A549 (cell line): ENCODE results near the gene PTPRG. TPM values are rescaled to one million over a fixed set of nuclear protein-coding genes. Genes with fewer than 3 reads are reported as not detected.

Experiments used
- ATAC-seq, 2 experiments: fragments of 200-7000 bp in 1 of 2; fragments of >200 bp in 1 of 2; cut with Nextera tagmentation in 1 of 2; cut with Tn5 transposase in 1 of 2; 3 replicates each; pipeline versions ENCODE4 v1.8.0 to v1.9.1; 2018 to 2020; ENCODE audit warnings: mild to moderate bottlenecking in 1 of 2, moderate library complexity in 1 of 2
- CTCF ChIA-PET: fragments of 300-600 bp; sonication (Branson Sonifier 250); formaldehyde crosslinking; extraction: SDS; loops from one replicate; lab custom pipeline; 2021; ENCODE audit warnings: antibody characterized with exemption, inconsistent platforms; lab: Yijun Ruan, JAX
- POLR2A ChIA-PET: fragments of 350-600 bp; formaldehyde crosslinking; extraction: SDS; loops from one replicate; lab custom pipeline; 2021; ENCODE audit warnings: antibody characterized with exemption, inconsistent platforms; lab: Yijun Ruan, JAX
- DNase-seq, 2 experiments: peaks; one replicate each; pipeline versions ENCODE4 v3.0.0 to v3.0.0-alpha.2; 2011 to 2016; ENCODE audit warnings: low read depth in 1 of 2, low spot score in 1 of 2
- FAIRE-seq: peaks from 2 replicates; lab custom pipeline; 2011; peaks lifted over from hg19 to GRCh38; lab: Jason Lieb, UNC
- H3K27ac ChIP-seq, 2 experiments: fragments of >200 bp; sonication (Bioruptor Twin); formaldehyde crosslinking; 3 replicates each; pipeline ENCODE4 v1.5.1; 2016 to 2017
- H3K4me1 ChIP-seq: fragments of >200 bp; sonication (Bioruptor Twin); formaldehyde crosslinking; 3 replicates; pipeline ENCODE4 v1.6.1; 2016
- H3K4me2 ChIP-seq: fragments of >200 bp; sonication (Bioruptor Twin); formaldehyde crosslinking; 3 replicates; pipeline ENCODE4 v1.6.1; 2016
- H3K4me3 ChIP-seq: fragments of >200 bp; sonication (Bioruptor Twin); formaldehyde crosslinking; 3 replicates; pipeline ENCODE4 v1.5.1; 2016
- H3K9me3 ChIP-seq: fragments of >200 bp; sonication (Bioruptor Twin); formaldehyde crosslinking; 3 replicates; pipeline ENCODE4 v1.6.1; 2016
- CBX8 ChIP-seq: fragments of 200-600 bp; sonication (generic); IDR thresholded peaks from 2 replicates; pipeline ENCODE4 v1.6.1; 2016
- CHD2 ChIP-seq: fragments of 150-350 bp; IDR thresholded peaks from 2 replicates; pipeline ENCODE4 v1.6.1; 2014; ENCODE audit warnings: low read length; ENCODE audit not compliant: partially characterized antibody
- EP300 ChIP-seq, 2 experiments: fragments of >200 bp; sonication (Bioruptor Twin); formaldehyde crosslinking; IDR thresholded peaks; 2 replicates in 1 of 2; 3 replicates in 1 of 2; pipeline ENCODE4 v1.6.1; 2016 to 2017
- ESRRA ChIP-seq: fragments of 150-350 bp; IDR thresholded peaks from 2 replicates; pipeline ENCODE4 v1.6.1; 2014; ENCODE audit warnings: mild to moderate bottlenecking, low read length, borderline replicate concordance
- FOSB ChIP-seq: fragments of 250-450 bp; sonication (Bioruptor Pico); IDR thresholded peaks from 2 replicates; pipeline ENCODE4 v1.5.0; 2020; ENCODE audit warnings: mild to moderate bottlenecking, moderate library complexity
- FOSL2 ChIP-seq, 2 experiments: fragments of 450-650 bp in 1 of 2; fragments of >200 bp in 1 of 2; sonication (Bioruptor Twin) in 1 of 2; formaldehyde crosslinking; IDR thresholded peaks; 2 replicates each; pipeline versions ENCODE4 v1.5.0 to v1.6.1; 2016 to 2020; ENCODE audit warnings: mild to moderate bottlenecking in 1 of 2, moderate library complexity in 1 of 2
- GATA3 ChIP-seq: IDR thresholded peaks from 2 replicates; pipeline ENCODE4 v1.6.1; 2012; ENCODE audit warnings: borderline replicate concordance
- HDAC2 ChIP-seq: fragments of 200-600 bp; sonication (generic); IDR thresholded peaks from 2 replicates; pipeline ENCODE4 v1.6.1; 2016
- HEYL ChIP-seq: fragments of 250-450 bp; sonication (Bioruptor Pico); IDR thresholded peaks from 2 replicates; pipeline ENCODE4 v1.8.0; 2021; ENCODE audit warnings: mild to moderate bottlenecking, moderate library complexity
- HOXB13 ChIP-seq: fragments of 250-450 bp; sonication (Bioruptor Pico); IDR thresholded peaks from 2 replicates; pipeline ENCODE4 v1.5.0; 2020; ENCODE audit warnings: low read depth, mild to moderate bottlenecking, moderate library complexity
- JUNB ChIP-seq: fragments of >200 bp; sonication (Bioruptor Twin); formaldehyde crosslinking; IDR thresholded peaks from 2 replicates; pipeline ENCODE4 v1.6.1; 2016
- MAFK ChIP-seq: fragments of 450-650 bp; IDR thresholded peaks from 2 replicates; pipeline ENCODE4 v1.6.1; 2014; ENCODE audit not compliant: partially characterized antibody
- MAZ ChIP-seq: fragments of 150-350 bp; IDR thresholded peaks from 2 replicates; pipeline ENCODE4 v1.6.1; 2014; ENCODE audit warnings: antibody characterized with exemption, low read depth, low read length, borderline replicate concordance
- MYC ChIP-seq: IDR thresholded peaks from 2 replicates; pipeline ENCODE4 v1.6.1; 2012; ENCODE audit warnings: mild to moderate bottlenecking, inconsistent platforms, low read length, improper control_type of control experiment, borderline replicate concordance
- NFE2L2 ChIP-seq: fragments of 150-350 bp; conservative IDR thresholded peaks from 2 replicates; pipeline ENCODE4 v1.6.1; 2014; ENCODE audit warnings: low read length
- PHF8 ChIP-seq: fragments of 200-600 bp; sonication (generic); IDR thresholded peaks from 2 replicates; pipeline ENCODE4 v1.6.1; 2016; ENCODE audit warnings: low read depth, mild to moderate bottlenecking, antibody characterized with exemption, moderate library complexity, borderline replicate concordance
- POLR2A ChIP-seq: IDR thresholded peaks from 2 replicates; pipeline ENCODE4 v1.6.1; 2012; ENCODE audit warnings: mild to moderate bottlenecking, low read length
- RAD21 ChIP-seq, 2 experiments: fragments of >200 bp in 1 of 2; sonication (Bioruptor Twin) in 1 of 2; formaldehyde crosslinking in 1 of 2; IDR thresholded peaks in 1 of 2; conservative IDR thresholded peaks in 1 of 2; 2 replicates in 1 of 2; 3 replicates in 1 of 2; pipeline ENCODE4 v1.6.1; 2012 to 2018; ENCODE audit warnings: inconsistent platforms in 1 of 2
- RARB ChIP-seq: fragments of 250-450 bp; sonication (Bioruptor Pico); IDR thresholded peaks from 2 replicates; pipeline ENCODE4 v1.8.0; 2021; ENCODE audit warnings: mild to moderate bottlenecking, moderate library complexity
- RCOR1 ChIP-seq: fragments of 150-350 bp; IDR thresholded peaks from 2 replicates; pipeline ENCODE4 v1.6.1; 2014; ENCODE audit warnings: antibody characterized with exemption, low read length, low read depth
- RNF2 ChIP-seq: fragments of 200-600 bp; sonication (generic); IDR thresholded peaks from 2 replicates; pipeline ENCODE4 v1.6.1; 2016; ENCODE audit warnings: low read depth, mild to moderate bottlenecking, antibody characterized with exemption, moderate library complexity, borderline replicate concordance
- SMC3 ChIP-seq: fragments of >200 bp; sonication (Bioruptor Twin); formaldehyde crosslinking; IDR thresholded peaks from 3 replicates; pipeline ENCODE4 v1.6.1; 2018; ENCODE audit warnings: inconsistent platforms
- SREBF2 ChIP-seq: fragments of 450-650 bp; IDR thresholded peaks from 2 replicates; pipeline ENCODE4 v1.6.1; 2014; ENCODE audit warnings: mild to moderate bottlenecking, moderate library complexity
- ZC3H11A ChIP-seq: fragments of 450-650 bp; IDR thresholded peaks from 2 replicates; pipeline ENCODE4 v1.6.1; 2014; ENCODE audit warnings: antibody characterized with exemption, mild to moderate bottlenecking
- ZFP36 ChIP-seq: fragments of 450-650 bp; IDR thresholded peaks from 2 replicates; pipeline ENCODE4 v1.6.1; 2014; ENCODE audit warnings: borderline replicate concordance; ENCODE audit not compliant: partially characterized antibody
- ZNF302 ChIP-seq: fragments of 250-450 bp; sonication (Bioruptor Pico); IDR thresholded peaks from 2 replicates; pipeline ENCODE4 v1.9.0; 2021; ENCODE audit warnings: inconsistent platforms, mild to moderate bottlenecking, moderate library complexity
- ZSCAN20 ChIP-seq: fragments of 250-450 bp; sonication (Bioruptor Pico); IDR thresholded peaks from 2 replicates; pipeline ENCODE4 v1.8.0; 2022; ENCODE audit warnings: mild to moderate bottlenecking, moderate library complexity
- WGBS: methylation state at CpG from one replicate; pipeline ENCODE4 v1.1.6; 2017; ENCODE audit errors: missing lambda C conversion rate; 5-methylcytosine and 5-hydroxymethylcytosine counted together
- polyA plus RNA-seq, 4 experiments: library from polyadenylated mRNA; depleted of rRNA in 3 of 4; stranded (reverse); fragments of >200 nt; fragmentation: RNase III in 1 of 4; extraction: RNeasy Plus Mini Kit Qiagen cat#74134 plus additional on column Dnase treatment in 1 of 4; gene quantifications; 2 replicates in 3 of 4; 3 replicates in 1 of 4; pipeline ENCODE4 v1.2.3, GENCODE V29; 2011 to 2017
- TF ChIP-seq, protein P1 (sequence below): IDR thresholded peaks from 2 replicates; pipeline ENCODE4 v1.6.1; 2012; ENCODE audit warnings: low read depth, borderline replicate concordance
- TF ChIP-seq, protein P2 (sequence below): fragments of 450-650 bp; IDR thresholded peaks from 2 replicates; pipeline ENCODE4 v1.6.1; 2014; ENCODE audit warnings: antibody characterized with exemption
- TF ChIP-seq, protein P3 (sequence below): fragments of 150-350 bp; IDR thresholded peaks from 2 replicates; pipeline ENCODE4 v1.6.1; 2014; ENCODE audit warnings: low read depth, mild to moderate bottlenecking, low read length
- TF ChIP-seq, protein P4 (sequence below): fragments of >200 bp; sonication (Bioruptor Twin); formaldehyde crosslinking; IDR thresholded peaks from 3 replicates; pipeline ENCODE4 v1.5.1; 2016
- TF ChIP-seq, protein P5 (sequence below): fragments of 250-450 bp; sonication (Bioruptor Pico); IDR thresholded peaks from 2 replicates; pipeline ENCODE4 v1.5.0; 2020; ENCODE audit warnings: low read depth, mild to moderate bottlenecking, moderate library complexity

Gene PTPRG
- polyA plus RNA-seq, 2 of the 4 experiments (the other 2 are of a cell fraction): 4.5 to 4.8 TPM

DNA sequence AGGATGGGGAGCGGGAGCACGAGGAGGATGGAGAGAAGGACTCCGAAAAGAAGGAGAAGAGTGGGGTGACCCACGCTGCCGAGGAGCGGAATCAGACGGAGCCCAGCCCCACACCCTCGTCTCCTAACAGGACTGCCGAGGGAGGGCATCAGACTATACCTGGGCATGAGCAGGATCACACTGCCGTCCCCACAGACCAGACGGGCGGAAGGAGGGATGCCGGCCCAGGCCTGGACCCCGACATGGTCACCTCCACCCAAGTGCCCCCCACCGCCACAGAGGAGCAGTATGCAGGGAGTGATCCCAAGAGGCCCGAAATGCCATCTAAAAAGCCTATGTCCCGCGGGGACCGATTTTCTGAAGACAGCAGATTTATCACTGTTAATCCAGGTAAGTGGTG is 642.2 kb downstream of the PTPRG start:
- DNase-seq (no peak), ATAC-seq (no peak), FAIRE-seq (no peak)
- no peak overlapping the region for H3K27ac ChIP-seq
- H3K4me3 ChIP-seq: no peak overlapping the region
- H3K4me2 ChIP-seq: no peak overlapping the region
- CTCF ChIA-PET: no interaction called here
- POLR2A ChIA-PET: no interaction called here
- H3K9me3 ChIP-seq: no peaks in the 10 kb centered on the region
- WGBS: 62% methylated on average over 9 of the region's 19 CpGs
- no peaks in the 10 kb centered on the region for H3K4me1 ChIP-seq
- no peak for TF ChIP-seq POLR2A
- no peak for TF ChIP-seq SMC3
- no peak for TF ChIP-seq MAFK
- TF ChIP-seq FOSB (CRISPR knock-in tag): no peak
- no peak for TF ChIP-seq ZC3H11A
- no peak for TF ChIP-seq MAZ
- TF ChIP-seq NFE2L2: no peak
- TF ChIP-seq CHD2: no peak
- no peak for TF ChIP-seq RAD21 (conservative IDR thresholded peaks at IDR 0.05 in 1 of 2, IDR thresholded peaks at IDR 0.05 in 1 of 2)
- no peak for TF ChIP-seq SREBF2
- TF ChIP-seq RARB: no peak
- TF ChIP-seq JUNB: no peak
- TF ChIP-seq, protein P1, sequence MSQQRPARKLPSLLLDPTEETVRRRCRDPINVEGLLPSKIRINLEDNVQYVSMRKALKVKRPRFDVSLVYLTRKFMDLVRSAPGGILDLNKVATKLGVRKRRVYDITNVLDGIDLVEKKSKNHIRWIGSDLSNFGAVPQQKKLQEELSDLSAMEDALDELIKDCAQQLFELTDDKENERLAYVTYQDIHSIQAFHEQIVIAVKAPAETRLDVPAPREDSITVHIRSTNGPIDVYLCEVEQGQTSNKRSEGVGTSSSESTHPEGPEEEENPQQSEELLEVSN: no peak
- no peak for TF ChIP-seq HOXB13 (CRISPR knock-in tag)
- no peak for TF ChIP-seq RCOR1
- TF ChIP-seq HDAC2: no peak
- TF ChIP-seq PHF8: no peak
- TF ChIP-seq ZNF302 (CRISPR knock-in tag): no peak
- TF ChIP-seq, all 56 proteins: peak for 0

DNA sequence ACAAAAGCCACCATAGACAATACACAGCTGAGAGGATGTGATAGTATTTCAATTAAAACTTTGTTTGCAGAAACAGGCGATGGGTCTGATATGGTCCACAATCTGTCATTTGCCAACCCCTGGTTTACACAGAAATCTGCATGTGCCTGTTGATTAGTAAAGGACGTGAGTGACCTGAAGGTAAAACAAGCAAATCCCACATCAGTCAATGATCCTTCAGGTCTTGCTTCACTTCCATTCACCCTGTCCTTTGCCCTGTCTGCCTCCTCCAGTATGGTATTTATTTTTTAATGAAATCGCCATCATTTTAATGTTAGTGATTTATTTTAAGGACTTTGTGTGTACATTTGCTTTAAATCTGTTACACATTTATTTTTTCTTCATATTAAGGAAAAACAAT is 645.8 kb downstream of the PTPRG start:
- TF ChIP-seq FOSL2 (IDR thresholded peaks at IDR 0.05): no peak
- TF ChIP-seq FOSL2 (CRISPR knock-in tag; IDR thresholded peaks at IDR 0.05): no peak
- no peak for TF ChIP-seq ZFP36
- no peak for TF ChIP-seq RNF2
- ChIA-PET POLR2A (no interaction called here), CTCF (interaction anchor here (0.7 to 2.0 kb wide), 2 partner anchors 18 to 402 kb away, joined by 3 to 11 read pairs; no protein-coding TSS in a partner anchor)
- FAIRE-seq: no peak
- Histone ChIP-seq H3K9me3 (no peaks in the 10 kb centered on the region), H3K4me3 (no peak overlapping the region), H3K4me1 (no peaks in the 10 kb centered on the region), H3K4me2 (no peak overlapping the region), H3K27ac (no peak overlapping the region)
- no peak for DNase-seq
- 46% methylated on average over 3 of the region's 3 CpGs for WGBS
- no peak for ATAC-seq

DNA sequence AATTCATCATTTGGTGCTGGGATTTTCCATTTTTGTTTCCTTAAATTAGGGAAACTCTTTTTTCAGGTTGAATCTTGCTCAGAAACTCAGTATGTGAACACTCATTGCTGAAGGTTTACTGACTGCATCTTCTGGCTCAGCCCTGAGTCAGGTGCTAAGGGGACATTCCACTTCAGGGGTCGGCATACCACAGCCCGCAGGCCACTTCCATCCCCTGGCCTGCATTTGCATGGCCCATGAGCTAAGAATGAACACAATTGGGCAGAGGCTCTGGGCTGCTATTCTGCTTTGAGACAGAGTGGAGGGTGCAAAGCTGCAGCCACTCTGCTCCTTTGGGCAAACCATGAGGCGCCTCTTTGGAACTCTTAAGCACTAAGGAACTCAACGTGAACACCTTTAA is 647.0 kb downstream of the PTPRG start:
- ATAC-seq (no peak), DNase-seq (no peak), FAIRE-seq (no peak)
- CTCF ChIA-PET: interaction anchor here (0.9 kb wide), 1 partner anchor 9 kb away, joined by 3 read pairs; no protein-coding TSS in a partner anchor
- POLR2A ChIA-PET: no interaction called here
- H3K4me3 ChIP-seq: no peak overlapping the region
- no peak overlapping the region for H3K27ac ChIP-seq
- no peaks in the 10 kb centered on the region for H3K9me3 ChIP-seq
- H3K4me2 ChIP-seq: no peak overlapping the region
- 31% methylated on average over 3 of the region's 4 CpGs for WGBS
- H3K4me1 ChIP-seq: no peaks in the 10 kb centered on the region
- TF ChIP-seq GATA3 (no peak), SMC3 (no peak), HEYL (CRISPR knock-in tag) (no peak), PHF8 (no peak), ZSCAN20 (CRISPR knock-in tag) (no peak), RNF2 (no peak), SREBF2 (no peak), EP300 (IDR thresholded peaks at IDR 0.05) (no peak), ESRRA (no peak), MYC (no peak), CBX8 (no peak), FOSL2 (IDR thresholded peaks at IDR 0.05) (no peak), FOSL2 (CRISPR knock-in tag; IDR thresholded peaks at IDR 0.05) (no peak)
- TF ChIP-seq, protein P2, sequence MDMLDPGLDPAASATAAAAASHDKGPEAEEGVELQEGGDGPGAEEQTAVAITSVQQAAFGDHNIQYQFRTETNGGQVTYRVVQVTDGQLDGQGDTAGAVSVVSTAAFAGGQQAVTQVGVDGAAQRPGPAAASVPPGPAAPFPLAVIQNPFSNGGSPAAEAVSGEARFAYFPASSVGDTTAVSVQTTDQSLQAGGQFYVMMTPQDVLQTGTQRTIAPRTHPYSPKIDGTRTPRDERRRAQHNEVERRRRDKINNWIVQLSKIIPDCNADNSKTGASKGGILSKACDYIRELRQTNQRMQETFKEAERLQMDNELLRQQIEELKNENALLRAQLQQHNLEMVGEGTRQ: no peak
- TF ChIP-seq, protein P3, sequence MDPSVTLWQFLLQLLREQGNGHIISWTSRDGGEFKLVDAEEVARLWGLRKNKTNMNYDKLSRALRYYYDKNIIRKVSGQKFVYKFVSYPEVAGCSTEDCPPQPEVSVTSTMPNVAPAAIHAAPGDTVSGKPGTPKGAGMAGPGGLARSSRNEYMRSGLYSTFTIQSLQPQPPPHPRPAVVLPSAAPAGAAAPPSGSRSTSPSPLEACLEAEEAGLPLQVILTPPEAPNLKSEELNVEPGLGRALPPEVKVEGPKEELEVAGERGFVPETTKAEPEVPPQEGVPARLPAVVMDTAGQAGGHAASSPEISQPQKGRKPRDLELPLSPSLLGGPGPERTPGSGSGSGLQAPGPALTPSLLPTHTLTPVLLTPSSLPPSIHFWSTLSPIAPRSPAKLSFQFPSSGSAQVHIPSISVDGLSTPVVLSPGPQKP: no peak
- TF ChIP-seq, protein P4, sequence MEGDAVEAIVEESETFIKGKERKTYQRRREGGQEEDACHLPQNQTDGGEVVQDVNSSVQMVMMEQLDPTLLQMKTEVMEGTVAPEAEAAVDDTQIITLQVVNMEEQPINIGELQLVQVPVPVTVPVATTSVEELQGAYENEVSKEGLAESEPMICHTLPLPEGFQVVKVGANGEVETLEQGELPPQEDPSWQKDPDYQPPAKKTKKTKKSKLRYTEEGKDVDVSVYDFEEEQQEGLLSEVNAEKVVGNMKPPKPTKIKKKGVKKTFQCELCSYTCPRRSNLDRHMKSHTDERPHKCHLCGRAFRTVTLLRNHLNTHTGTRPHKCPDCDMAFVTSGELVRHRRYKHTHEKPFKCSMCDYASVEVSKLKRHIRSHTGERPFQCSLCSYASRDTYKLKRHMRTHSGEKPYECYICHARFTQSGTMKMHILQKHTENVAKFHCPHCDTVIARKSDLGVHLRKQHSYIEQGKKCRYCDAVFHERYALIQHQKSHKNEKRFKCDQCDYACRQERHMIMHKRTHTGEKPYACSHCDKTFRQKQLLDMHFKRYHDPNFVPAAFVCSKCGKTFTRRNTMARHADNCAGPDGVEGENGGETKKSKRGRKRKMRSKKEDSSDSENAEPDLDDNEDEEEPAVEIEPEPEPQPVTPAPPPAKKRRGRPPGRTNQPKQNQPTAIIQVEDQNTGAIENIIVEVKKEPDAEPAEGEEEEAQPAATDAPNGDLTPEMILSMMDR: no peak
- TF ChIP-seq, protein P5, sequence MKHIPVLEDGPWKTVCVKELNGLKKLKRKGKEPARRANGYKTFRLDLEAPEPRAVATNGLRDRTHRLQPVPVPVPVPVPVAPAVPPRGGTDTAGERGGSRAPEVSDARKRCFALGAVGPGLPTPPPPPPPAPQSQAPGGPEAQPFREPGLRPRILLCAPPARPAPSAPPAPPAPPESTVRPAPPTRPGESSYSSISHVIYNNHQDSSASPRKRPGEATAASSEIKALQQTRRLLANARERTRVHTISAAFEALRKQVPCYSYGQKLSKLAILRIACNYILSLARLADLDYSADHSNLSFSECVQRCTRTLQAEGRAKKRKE (CRISPR knock-in tag): no peak
